Stimulated activated CD4-positive, alpha-beta T cell treated with anti-CD3 and anti-CD28 coated beads, Interleukin-12 subunit alpha, Interleukin-12 subunit beta, amount 100 ng/mL, for 48 hours (primary cell): ENCODE results near the gene IQSEC2.

ENCODE experiments used
- DNase-seq, 3 donors: peaks; one replicate each; pipeline ENCODE4 v3.0.0-alpha.2; 2020; ENCODE audit warnings: low read depth in 2 of 3, low spot score in 1 of 3

Gene IQSEC2

DNA sequence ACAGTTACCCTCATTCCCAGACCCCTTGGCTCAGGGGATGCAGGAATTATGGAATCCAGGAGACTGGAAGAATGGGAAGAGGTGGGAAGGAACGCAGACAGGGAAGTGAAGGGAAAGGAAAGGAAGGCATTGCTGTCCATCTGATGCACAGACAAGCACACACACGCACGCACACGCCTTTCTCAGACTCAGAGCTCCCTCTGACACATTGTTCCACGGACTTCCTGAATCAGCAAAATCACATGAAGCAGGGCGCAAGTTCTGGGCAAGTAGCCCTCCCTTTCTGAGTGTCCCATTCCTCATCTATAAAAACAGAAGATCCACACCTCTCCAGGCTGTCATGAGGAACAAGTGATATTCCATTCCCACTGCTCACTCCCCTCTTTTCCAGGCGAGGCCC is 13.2 kb downstream of the IQSEC2 start:
- DNase-seq, result no peak

DNA sequence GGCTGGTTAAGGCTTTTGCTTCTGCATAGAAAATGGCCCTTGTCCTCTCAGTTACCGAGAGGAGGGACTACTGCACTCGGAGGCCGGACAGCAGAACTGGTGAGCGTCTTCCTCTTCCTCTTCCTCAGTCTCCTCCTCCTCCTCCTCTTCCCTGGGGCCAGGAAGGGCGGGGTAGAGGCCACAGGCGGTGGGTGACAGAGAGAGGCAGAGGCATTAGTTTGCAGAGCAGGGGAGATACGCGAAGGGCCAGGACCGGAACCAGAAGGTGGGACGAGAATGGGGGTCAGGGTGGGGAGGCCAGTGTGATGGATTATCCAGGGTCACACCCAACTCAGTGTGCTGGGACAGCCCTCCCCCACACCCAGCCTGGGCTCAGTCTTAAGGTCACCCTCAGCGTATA is 14.5 kb downstream of the IQSEC2 start:
- no peak for DNase-seq

DNA sequence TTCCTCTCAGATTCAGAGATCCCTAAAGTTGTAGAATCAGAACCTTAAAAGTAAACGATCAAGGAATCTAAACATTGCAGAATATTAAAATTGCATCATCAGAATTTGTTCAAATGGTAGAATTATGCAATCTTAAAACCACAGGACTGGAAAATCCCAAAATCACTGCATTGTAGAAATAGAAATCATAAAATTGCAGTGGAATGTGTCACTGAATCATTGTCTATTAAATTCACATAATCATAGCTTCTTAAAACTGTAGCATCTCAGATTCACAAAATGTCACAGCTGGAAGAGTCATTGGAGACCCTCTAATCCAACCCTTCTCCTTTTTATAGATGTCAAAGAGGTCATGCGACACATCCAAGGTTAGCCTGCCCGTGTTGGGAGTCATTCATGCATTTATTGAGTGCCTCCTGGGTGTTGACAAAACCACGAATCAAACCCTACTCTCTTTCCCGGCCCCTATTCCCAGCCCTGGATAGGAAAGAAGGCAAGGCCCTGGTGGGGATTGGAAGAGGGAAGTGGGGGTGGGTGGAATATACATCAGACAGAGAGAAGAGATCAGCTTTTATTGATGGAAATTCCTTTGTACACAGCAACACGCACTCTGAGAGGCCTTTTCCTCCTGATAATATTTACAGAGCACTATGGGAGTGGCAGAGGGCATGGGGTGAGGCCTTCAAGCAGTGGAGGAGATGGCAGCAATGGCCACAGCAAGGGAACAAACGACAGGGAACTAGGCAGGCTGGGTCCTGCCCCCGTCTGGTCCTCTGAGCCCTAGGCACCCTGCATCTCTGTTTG is 15.4 kb downstream of the IQSEC2 start:
- DNase-seq, result no peak

DNA sequence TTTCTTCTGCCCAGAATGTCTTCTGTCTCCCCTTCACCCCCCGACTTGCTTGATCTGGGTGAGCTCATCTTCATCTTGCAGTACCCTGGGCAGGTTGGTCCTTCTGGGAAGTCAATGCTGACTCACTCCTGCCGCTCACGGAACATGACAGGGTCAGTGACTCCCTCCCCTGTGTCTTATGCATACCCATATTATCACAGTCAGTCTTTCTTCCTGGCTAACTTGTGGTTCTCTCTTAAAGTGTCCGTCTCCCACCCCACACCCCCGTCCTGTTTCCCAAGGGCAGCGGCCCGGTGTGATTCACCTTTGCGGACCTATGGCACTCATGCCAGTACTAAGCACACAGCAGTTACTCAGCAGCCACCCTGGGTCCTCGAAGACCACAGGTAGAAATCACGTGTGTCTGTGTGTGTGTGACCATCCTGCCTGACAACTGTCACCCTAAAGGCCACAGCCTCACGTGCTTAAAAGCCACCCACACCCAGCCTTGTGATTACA is 17.7 kb downstream of the IQSEC2 start:
- DNase-seq, result peak; percentile 20 to 50 (median 39)

DNA sequence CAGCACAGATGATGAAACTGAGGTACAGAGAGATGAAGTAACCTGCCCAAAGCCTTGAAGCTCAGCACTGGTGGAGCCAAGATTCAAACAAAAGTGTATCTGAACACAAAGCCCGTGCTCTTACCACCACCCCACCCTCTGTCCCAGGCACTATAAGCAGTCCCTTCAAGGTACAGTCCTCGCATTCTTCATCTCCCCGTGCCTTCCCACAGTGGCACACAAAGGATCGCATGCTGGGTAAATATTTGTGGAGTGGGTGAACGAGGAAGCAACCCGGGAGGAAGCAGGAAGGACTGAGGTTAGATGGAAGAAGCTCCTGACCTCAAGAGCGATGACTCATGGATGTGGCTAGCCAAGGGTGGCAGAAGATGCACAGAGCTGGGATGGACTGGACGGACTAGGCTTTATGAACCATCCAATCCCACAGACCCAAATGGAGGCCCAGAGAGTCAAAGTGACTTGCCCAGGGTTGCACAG is 18.4 kb downstream of the IQSEC2 start:
- DNase-seq, result no peak

DNA sequence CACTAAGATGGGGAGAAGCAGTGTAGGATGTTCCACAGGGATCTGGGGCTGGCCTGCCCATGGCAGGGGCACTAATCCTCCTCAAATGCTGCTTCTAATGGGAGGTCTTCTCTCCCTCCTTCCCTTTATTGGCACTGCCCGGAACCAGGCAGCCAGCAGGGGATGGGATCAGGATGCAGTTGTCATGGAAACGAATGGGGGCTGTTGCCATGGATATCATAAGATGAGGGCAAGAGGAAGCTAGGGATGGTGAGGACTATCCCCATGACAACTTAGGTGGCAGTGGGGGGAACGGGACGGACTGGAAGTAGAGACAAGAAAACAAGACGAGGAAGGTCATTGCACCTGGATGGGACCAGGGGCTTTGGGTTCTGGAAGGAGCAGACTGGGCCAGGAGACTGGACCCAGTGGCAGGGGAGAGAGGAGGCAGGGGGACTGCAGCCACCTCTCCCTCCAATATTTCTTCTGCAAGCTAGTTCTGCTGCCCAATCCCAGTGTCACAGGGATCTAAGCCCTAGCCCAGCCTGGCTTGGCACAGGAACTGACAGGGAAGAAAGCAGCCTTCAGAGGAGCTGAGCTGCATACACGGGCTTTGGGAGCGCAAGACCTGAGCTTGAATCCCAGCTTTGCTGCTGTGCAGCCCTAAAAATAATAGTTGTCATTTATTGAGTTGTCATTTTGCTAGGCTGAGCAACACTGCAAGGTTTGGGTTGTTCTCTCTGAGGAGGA is 19.0 kb downstream of the IQSEC2 start:
- no peak for DNase-seq

DNA sequence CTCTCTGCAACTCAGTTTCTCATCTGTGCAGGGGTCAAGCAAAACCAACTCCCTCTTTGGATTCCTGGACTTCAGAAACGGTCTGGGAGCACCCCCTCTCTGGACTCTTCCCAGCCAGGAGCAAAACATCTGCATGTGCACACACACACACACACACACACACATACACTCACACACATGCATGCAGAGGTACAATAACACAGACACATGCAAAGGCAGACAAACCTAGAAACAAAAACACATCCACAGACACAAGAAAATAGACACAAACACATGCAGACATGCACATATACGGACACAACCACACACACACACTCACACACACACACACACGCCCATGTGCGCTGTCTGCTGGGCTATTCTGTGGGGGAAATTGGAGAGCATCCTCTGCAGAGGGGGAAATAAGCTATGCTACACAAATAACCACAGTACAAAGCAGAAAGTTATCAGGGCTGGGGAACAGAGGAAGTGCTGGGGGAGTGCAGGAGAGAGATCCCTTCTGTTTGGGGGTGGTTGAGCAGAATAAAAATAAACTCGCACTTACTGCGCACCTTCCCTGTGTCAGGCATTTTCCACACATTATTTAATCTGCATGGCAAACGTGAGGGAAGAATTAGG is 19.9 kb downstream of the IQSEC2 start:
- no peak for DNase-seq

DNA sequence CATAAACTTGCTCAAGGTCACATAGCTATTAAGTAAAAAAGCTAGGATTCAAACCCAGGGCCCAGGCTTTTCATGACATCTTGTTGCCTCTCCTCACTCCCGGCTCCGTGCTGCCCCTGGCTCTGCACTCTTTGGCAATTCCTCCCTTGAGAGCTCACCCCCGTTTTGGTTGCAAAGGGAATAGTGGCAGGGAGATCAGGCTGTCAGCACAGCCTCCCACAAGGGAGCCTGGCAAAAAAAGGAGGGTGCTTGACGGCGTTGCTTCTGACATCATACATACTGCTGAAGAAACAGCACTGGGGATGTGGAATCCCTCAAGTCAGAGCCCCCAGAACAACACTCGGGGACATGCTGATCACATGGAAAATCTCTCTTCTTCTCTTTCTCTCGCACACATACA is 20.5 kb downstream of the IQSEC2 start:
- no peak for DNase-seq

DNA sequence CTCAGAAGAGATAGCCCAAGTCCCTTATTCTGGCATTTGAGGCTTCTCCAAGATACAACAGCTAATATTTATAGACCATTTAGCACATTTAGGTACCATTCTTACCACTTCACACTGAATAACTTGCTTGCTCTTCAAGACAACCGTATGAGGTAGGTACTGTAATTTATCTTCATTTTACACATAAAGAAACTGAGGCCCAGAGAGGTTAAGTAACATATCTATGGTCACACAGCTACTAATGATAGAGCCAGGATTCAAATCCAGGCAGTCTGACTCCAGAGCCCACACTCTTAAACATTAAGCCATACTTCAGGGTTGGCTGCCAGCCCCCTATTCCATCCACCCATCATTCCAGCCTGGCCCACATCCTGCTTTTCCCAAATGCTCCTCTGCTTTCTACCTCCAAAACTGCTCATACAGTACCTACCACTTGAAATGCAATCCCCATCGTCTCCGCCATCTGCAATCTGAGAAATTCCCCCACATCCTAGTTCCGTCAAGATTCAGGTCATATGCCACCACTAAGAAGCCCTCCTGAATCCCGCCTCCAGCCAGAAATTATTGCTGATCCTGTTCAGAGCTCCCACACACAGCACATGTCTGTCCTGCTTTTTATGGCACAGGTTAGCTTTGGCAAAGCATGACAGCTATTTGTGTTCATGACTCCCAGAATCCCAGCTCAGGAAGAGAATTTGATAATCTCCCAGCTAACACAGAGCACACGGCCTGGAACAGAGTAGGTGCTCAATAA is 23.5 kb downstream of the IQSEC2 start:
- no peak for DNase-seq

DNA sequence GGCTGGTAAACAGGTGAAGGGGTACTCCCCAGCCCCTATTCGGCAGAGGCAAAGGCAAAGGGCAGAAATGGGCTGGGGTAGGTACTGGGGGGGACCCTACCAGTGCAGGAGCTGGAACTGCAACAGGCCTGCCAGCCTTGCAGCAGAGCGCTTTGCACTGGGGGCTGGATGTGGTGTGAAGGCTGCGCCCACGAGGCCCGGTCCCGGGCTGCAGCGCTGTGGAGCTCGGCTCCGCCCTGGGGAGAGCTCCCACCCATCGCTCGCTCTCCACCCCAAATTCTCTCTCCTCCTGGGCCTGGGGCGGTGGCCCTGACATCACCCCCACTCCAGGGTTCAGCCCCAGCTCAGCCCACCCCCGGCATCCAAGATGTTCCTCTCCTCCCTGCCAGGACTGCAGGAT is 24.2 kb downstream of the IQSEC2 start:
- no peak for DNase-seq

DNA sequence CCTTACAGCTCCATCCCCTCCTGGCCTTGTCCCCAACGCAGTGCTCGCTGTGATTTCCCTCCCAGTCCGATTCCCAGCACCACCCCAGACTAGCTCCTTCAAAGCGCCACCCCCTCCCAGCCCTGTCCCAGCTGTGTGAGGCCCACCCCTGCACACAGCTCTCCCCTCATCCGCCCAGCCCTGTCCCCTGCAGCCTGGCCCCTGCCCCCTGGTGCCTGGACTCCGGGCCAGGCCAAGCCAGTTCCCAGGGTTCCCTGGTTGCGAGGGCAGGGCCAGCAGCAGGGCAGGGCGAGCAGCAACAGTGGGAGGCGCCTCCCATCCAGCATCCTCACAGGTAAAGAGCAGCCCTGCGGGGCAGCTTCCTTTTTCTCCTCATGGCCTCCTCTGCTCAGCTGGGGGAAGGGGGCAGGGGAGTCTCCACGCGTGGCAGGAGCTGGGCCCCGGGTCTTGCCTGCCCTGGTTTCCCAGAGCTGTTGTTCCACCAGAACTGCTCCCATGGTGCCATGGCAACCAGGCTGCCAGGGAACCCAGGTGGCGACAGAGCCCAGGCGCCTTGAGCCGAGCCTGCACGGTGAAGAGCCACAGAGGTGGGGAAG is 24.8 kb downstream of the IQSEC2 start:
- DNase-seq, result no peak

DNA sequence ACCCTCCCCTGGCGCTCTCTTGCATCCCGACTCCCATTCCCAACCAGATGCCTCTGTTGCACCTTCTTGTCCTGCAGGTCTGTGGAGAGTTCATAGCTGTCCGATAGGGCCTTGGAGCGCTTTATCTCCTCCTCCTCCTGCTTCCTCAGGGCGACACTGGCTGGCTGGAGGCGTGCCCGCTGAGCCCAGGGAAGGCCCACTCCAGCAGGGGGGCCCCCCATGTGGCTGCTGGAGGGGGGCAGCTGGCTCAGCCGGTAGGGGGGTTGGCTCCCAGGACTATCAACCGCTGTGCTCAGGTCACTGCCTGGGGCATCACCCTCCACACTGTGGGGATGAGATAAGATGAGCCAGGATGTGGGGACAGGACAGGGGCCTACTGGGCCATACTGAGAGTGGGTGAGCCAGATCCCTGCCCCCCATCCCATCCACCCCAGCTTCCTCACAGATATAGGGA is 25.6 kb downstream of the IQSEC2 start:
- DNase-seq, result no peak

DNA sequence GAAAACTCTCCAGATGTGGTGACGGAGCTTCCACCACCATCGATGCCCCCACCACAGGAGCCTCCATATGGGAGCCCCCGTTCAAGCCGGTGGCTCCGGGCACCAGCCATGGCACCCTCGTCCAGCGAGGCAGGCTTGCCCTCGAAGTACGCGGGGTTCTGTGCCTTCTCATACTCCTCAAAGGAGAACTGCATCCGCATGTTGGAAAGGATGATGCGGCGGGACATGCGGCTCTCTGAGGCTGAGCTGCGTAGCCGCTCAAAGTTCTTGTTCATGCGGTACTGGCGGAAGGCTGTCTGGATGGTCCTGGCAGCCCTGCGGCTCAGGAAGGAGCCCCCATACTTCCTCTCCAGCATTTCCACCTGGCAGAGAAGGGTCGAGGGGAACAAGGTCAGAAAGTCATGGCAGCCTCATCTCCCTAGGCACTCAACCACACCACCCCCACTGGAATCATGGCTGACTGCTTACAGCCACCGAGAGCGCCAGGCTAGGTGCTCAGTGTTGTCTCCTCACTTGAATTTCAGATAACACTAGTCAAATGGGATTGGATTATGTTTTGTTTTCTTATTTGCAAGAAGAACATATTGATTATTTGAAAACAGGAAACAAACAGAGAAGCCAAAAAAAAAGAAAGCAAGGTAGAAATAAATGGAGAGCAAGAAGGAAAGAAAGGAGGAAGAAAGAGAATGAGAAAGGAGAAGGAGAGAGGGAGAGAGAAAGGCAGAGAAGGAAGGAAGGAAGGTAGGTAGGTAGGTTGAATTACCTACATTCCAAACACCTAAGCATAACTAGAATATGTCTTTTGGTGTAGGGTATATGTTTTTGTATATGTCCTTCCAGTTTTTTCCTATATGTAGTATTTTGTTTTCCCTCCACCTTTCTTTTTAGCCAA is 26.6 kb downstream of the IQSEC2 start:
- DNase-seq, result no peak

DNA sequence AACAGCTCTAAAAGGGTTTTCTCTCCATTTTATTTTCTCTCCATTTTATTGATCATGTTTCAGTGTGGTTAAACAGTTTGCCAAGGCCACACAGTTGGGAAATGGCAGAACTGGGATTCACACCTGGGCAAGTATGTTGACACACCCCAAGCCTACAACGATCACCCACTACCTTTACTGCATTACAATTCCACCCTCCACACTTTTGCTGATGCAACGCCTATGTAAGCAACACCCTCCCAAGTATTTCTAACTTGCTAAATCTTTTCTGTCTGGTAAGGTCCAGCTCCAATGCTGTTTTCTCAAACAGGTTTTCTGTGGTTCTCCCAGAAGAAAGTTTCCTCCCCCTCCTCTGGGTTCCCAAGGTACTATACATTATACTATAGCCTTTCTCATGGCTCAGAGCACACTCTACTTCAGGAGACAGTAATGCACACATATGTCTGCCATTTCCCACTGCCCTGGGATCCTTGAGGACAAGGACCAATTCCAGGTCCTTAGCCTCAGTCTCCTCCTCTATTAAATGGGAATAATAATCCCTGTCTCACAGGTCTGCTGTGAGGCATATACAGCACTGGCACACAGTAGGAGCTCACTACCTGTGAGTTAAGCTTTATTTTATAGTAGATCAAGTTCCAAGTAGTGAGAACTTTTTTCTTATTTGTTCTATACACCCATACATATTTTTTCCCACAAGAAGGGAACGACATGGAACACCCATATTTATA is 27.9 kb downstream of the IQSEC2 start:
- no peak for DNase-seq

DNA sequence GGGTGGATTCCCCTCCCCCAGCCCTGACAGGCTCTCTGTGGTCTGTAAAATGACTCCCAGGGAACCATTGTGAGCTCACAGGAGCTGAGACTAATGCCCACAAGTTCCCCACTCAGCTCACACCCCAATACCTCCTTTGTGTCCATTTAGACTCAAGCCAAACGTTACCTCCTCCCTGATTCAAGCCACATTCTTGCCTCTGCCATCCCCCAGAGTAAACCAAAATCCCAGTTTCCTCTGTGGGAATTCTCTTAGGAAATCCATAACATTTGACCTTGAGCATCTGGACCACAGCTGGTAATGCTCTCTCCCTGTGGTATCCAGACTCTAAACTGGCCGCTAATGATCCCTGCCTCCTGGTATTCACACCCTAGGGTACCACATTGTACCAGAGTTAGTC is 30.1 kb downstream of the IQSEC2 start:
- DNase-seq, result no peak

DNA sequence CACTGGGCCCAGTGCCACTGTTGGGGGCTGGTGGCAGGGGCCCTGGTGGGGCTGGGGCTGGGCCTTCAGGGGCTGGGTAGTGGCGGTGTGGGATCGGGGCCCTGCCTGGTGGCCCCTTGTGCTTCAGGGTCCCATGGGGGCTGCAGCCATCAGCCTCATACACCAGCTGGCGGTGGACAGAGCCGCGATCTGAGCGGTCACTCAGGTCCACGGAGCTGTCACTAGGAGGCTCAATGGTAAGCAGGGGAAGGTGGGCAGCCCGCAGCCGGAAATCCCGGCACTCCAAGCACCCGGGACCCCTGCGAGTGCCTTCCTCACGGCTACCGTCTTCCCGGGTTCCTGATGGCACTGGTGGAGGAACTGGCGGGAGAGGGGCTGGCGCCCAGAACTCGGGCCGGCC is 30.8 kb downstream of the IQSEC2 start:
- no peak for DNase-seq

DNA sequence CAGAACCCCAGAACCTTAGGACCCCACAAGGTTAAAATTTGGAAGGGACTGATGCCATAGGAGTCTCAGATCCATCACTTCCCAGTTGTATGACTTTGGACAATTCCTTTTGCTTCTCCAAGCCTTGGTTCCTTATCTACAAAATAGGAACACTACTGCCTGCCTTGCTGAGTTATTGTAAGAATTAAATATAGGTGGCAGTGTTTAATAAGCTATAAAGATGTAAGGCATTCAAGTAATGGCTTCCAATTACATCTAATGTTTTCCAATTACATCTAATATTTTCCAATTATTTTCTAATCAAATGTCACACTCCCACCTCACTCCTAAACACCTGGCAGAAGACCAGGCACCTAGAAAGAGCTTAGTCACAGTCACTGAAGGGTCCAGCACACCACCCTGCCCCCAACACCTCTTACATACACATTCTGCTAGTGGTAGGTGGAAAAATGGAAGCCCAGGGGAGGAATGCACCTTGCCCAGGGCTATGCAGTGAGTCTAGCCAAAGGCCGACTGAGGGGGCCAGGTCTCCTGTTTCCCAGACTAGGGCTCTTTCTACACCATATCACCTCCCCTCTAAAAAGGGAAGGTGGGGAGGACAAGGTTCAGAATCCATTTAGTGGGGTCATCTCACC is 31.9 kb downstream of the IQSEC2 start:
- DNase-seq, result no peak

DNA sequence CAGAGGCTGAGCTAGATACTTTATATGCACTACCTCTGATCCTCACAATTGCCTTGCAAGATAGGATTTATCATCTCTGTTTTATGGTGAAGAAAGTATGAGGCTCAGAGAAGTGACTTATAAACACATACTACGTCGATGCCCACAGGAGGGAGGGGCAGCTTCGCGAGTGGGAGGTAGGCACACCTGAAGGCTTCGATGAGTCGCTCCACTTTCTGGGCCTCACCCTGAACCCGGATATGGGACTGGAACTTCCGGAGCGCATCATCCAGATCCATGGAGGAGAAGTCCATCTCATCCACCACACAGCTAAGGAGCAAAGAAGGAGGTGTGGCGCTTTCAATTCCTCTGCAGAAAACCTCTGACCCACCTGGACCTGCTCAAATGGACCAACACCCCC is 33.5 kb downstream of the IQSEC2 start:
- DNase-seq, result no peak

DNA sequence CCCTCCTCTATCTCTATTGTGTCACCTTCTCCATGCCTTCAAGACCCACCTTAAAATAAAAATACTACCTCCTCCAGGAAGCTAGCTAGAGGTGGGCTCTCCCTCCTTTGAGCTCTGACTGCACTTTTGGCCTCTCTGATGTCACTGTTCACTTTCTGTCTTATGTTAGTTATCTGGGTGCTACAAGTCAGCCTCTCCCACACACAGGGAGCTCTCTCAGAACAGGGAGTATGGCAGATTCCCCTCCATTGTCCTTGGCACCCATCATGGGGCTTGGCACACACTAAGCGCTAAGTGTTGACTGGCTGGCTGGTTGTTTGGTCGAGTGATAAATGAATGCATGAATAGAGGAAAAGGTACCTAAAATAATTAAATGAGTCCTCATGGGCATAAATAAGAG is 35.2 kb downstream of the IQSEC2 start:
- DNase-seq, result no peak
